Sigmoid colon (tissue), 7 donors: Measurements from ENCODE around the gene GALNT17. TPM values are rescaled to one million over a fixed set of nuclear protein-coding genes. Genes with fewer than 3 reads are reported as not detected.

Source experiments
- DNase-seq: peaks from one replicate; pipeline ENCODE4 v3.0.0-alpha.2; 2019
- H3K27ac ChIP-seq, 4 donors: fragments of 200-600 bp; sonication (generic); one replicate each; pipeline ENCODE4 v1.5.1; 2016 to 2019; ENCODE audit warnings: mild to moderate bottlenecking in 1 of 4
- H3K27me3 ChIP-seq, 3 donors: fragments of 200-600 bp; sonication (generic); one replicate each; pipeline ENCODE4 v1.5.1; 2019; ENCODE audit warnings: mild to moderate bottlenecking in 1 of 3
- H3K36me3 ChIP-seq, 4 donors: fragments of 200-600 bp; sonication (generic); one replicate each; pipeline ENCODE4 v1.5.1; 2016 to 2019
- H3K4me1 ChIP-seq, 4 donors: fragments of 200-600 bp; sonication (generic); one replicate each; pipeline ENCODE4 v1.5.1; 2017 to 2019
- H3K4me3 ChIP-seq, 4 donors: fragments of 200-600 bp; sonication (generic); one replicate each; pipeline ENCODE4 v1.5.1; 2017 to 2019; ENCODE audit warnings: mild to moderate bottlenecking in 2 of 4, moderate library complexity in 1 of 4
- H3K9me3 ChIP-seq, 4 donors: fragments of 200-600 bp in 3 of 4; sonication (generic) in 3 of 4; one replicate each; pipeline versions ENCODE4 v1.5.1 to v1.6.1; 2013 to 2019
- CTCF ChIP-seq, 4 experiments: fragments of 450-650 bp in 3 of 4; fragments of 200-600 bp in 1 of 4; IDR thresholded peaks; one replicate each; pipeline ENCODE4 v1.5.1; 2016 to 2019; ENCODE audit warnings: antibody characterized with exemption in 4 of 4, mild to moderate bottlenecking in 3 of 4, moderate library complexity in 2 of 4
- EP300 ChIP-seq, 4 donors: sonication (generic); formaldehyde crosslinking; IDR thresholded peaks; one replicate each; pipeline ENCODE4 v1.6.1; 2017; ENCODE audit warnings: antibody characterized with exemption in 4 of 4
- POLR2A ChIP-seq, 2 donors: fragments of 450-650 bp; IDR thresholded peaks; one replicate each; pipeline ENCODE4 v1.6.1; 2016; ENCODE audit warnings: antibody characterized with exemption in 2 of 2, mild to moderate bottlenecking in 2 of 2, moderate library complexity in 2 of 2
- POLR2AphosphoS5 ChIP-seq, 4 donors: sonication (generic); formaldehyde crosslinking; IDR thresholded peaks; one replicate each; pipeline ENCODE4 v1.6.1; 2017; ENCODE audit warnings: antibody characterized with exemption in 4 of 4
- WGBS, 2 donors: extraction: QIAGEN DNeasy Blood & Tissue Kit; methylation state at CpG; one replicate each; pipeline ENCODE4 v1.1.7; 2013; 5-methylcytosine and 5-hydroxymethylcytosine counted together
- intact Hi-C: fragments of 100-400 bp; cut with DNase I; formaldehyde crosslinking; loops from one replicate; pipeline ENCODE4 v1.15.1; 2023
- polyA plus RNA-seq, 3 donors: library from polyadenylated mRNA; stranded (reverse); fragments of 200-250 nt; gene quantifications; one replicate each; pipeline ENCODE4 v1.2.3, GENCODE V29; 2013
- total RNA-seq, 4 donors: library from RNA; depleted of rRNA; stranded (reverse); fragments of >200 nt; gene quantifications; one replicate each; pipeline ENCODE4 v1.1.0, GENCODE V29; 2016
- donor health status: healthy with polysubstance abuse.
- donor health status: Bipolar disorder and iron deficiency.
- donor health status: healthy.

GALNT17 gene
- total and polyA plus RNA-seq, 7 donors = 1.8 to 45.4 (median 15.1) TPM; not detected in 1

DNA sequence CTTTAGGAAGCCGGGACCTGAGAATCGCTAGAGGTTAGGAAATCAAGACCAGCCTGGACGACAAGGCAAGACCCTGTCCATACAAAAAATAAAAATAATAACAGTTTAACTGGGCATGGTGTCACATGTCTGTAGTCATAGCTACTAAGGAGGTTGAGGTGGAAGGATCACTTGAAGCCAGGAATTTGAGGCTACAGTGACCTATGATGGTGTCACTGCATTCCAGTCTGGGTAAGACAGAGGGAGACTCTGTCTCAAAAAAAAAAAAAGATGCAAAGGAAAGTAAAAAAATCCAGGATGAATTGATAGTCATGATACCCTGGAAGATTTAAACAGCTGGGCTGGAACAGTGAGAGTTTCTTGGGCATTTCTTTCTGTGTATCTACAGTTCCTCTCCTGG lies 463.2 kb downstream of the GALNT17 start:
- intact Hi-C loops = no loop called here
- no peak overlapping the region for H3K27ac ChIP-seq
- peaks cover 0 to 3% (median 0%) of the 10 kb centered on the region in 4 donors for H3K9me3 ChIP-seq
- H3K4me3 ChIP-seq = no peak overlapping the region
- H3K4me1 ChIP-seq = no peaks in the 10 kb centered on the region
- H3K27me3 ChIP-seq = no peaks in the 10 kb centered on the region
- H3K36me3 ChIP-seq = no peaks in the 10 kb centered on the region
- DNase-seq = no peak
- TF ChIP-seq CTCF (IDR thresholded peaks at IDR 0.05) (no peak), POLR2A (IDR thresholded peaks at IDR 0.05) (no peak), EP300 (IDR thresholded peaks at IDR 0.05) (no peak), POLR2AphosphoS5 (IDR thresholded peaks at IDR 0.05) (no peak)
- 93 to 94% methylated on average over 3 of the region's 3 CpGs for WGBS, 2 donors

- WGBS, 2 donors = 85 to 89% methylated on average over 6 of the region's 6 CpGs
- no peak for TF ChIP-seq POLR2A (IDR thresholded peaks at IDR 0.05)
- no peak for TF ChIP-seq CTCF (IDR thresholded peaks at IDR 0.05)
- no peak for TF ChIP-seq POLR2AphosphoS5 (IDR thresholded peaks at IDR 0.05)
- no peak for TF ChIP-seq EP300 (IDR thresholded peaks at IDR 0.05)
- Histone ChIP-seq H3K9me3 (peaks cover 0 to 3% (median 0%) of the 10 kb centered on the region in 4 donors), H3K4me3 (no peak overlapping the region), H3K36me3 (no peaks in the 10 kb centered on the region), H3K27me3 (no peaks in the 10 kb centered on the region), H3K4me1 (no peaks in the 10 kb centered on the region), H3K27ac (no peak overlapping the region)
- intact Hi-C loops = no loop called here
- no peak for DNase-seq
Measured at GRCh38 chr7:71598553-71598952, 466.6 kb downstream of the GALNT17 start.

- WGBS, 2 donors = 66 to 70% methylated on average over 6 of the region's 6 CpGs
- Histone ChIP-seq H3K27me3 (no peaks in the 10 kb centered on the region), H3K4me1 (no peaks in the 10 kb centered on the region), H3K27ac (no peak overlapping the region), H3K36me3 (no peaks in the 10 kb centered on the region), H3K4me3 (no peak overlapping the region), H3K9me3 (no peaks in the 10 kb centered on the region)
- intact Hi-C loops = no loop called here
- no peak for TF ChIP-seq EP300 (IDR thresholded peaks at IDR 0.05)
- no peak for TF ChIP-seq POLR2A (IDR thresholded peaks at IDR 0.05)
- TF ChIP-seq CTCF (IDR thresholded peaks at IDR 0.05) = no peak
- TF ChIP-seq POLR2AphosphoS5 (IDR thresholded peaks at IDR 0.05) = no peak
- DNase-seq = no peak
Measured at GRCh38 chr7:71601851-71602250, 469.9 kb downstream of the GALNT17 start.

GRCh38 chr7:71604818-71605414 lies 473.0 kb downstream of the GALNT17 start:
- DNase-seq = no peak
- H3K27ac ChIP-seq = no peak overlapping the region
- H3K36me3 ChIP-seq = no peaks in the 10 kb centered on the region
- no peaks in the 10 kb centered on the region for H3K27me3 ChIP-seq
- no peaks in the 10 kb centered on the region for H3K4me1 ChIP-seq
- TF ChIP-seq CTCF (IDR thresholded peaks at IDR 0.05) (no peak), POLR2AphosphoS5 (IDR thresholded peaks at IDR 0.05) (no peak), POLR2A (IDR thresholded peaks at IDR 0.05) (no peak), EP300 (IDR thresholded peaks at IDR 0.05) (no peak)
- no peak overlapping the region for H3K4me3 ChIP-seq
- intact Hi-C loops = no loop called here
- H3K9me3 ChIP-seq = peaks cover 0 to 5% (median 2%) of the 10 kb centered on the region in 4 donors
- WGBS, 2 donors = 87% methylated on average over 9 of the region's 9 CpGs

GRCh38 chr7:71611986-71612385 lies 480.0 kb downstream of the GALNT17 start:
- no peak overlapping the region for H3K4me3 ChIP-seq
- no peaks in the 10 kb centered on the region for H3K27me3 ChIP-seq
- H3K36me3 ChIP-seq = no peaks in the 10 kb centered on the region
- no peak for DNase-seq
- intact Hi-C loops = no loop called here
- 83 to 87% methylated on average over 2 of the region's 2 CpGs for WGBS, 2 donors
- peaks cover 0 to 5% (median 2%) of the 10 kb centered on the region in 4 donors for H3K9me3 ChIP-seq
- H3K4me1 ChIP-seq = peaks cover 0 to 36% (median 27%) of the 10 kb centered on the region in 4 donors
- peak overlapping the region in 2 of 4 donors; percentile 67 for H3K27ac ChIP-seq
- TF ChIP-seq CTCF (IDR thresholded peaks at IDR 0.05) = no peak
- no peak for TF ChIP-seq POLR2AphosphoS5 (IDR thresholded peaks at IDR 0.05)
- TF ChIP-seq EP300 (IDR thresholded peaks at IDR 0.05) = no peak
- TF ChIP-seq POLR2A (IDR thresholded peaks at IDR 0.05) = no peak
